Measurements from ENCODE around the gene NDUFS7.

The NDUFS7 gene

DNA sequence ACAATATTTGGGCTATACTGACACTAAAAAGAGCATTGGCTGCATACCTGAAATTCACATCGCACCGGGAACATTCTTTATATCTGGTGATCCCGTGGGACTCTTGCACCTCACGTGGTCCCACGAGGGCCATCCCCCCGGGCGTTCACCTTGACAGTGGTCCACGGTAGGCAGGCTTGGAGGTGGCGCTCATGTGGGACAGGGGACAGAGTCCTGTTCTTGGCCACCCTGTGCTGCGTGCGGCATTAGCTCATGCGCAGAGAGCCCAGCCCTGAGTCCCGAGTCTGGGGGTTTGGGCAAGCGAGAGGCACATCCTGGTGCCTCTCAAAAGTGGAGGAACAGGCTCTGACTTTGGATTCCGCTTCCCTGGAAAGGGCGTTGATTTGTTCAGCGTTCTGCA, 10.1 kb downstream of the NDUFS7 start:
- Histone ChIP-seq H3K4me3 (no peak overlapping the region), H3K27ac (no peak overlapping the region)
- TF ChIP-seq, protein P1, sequence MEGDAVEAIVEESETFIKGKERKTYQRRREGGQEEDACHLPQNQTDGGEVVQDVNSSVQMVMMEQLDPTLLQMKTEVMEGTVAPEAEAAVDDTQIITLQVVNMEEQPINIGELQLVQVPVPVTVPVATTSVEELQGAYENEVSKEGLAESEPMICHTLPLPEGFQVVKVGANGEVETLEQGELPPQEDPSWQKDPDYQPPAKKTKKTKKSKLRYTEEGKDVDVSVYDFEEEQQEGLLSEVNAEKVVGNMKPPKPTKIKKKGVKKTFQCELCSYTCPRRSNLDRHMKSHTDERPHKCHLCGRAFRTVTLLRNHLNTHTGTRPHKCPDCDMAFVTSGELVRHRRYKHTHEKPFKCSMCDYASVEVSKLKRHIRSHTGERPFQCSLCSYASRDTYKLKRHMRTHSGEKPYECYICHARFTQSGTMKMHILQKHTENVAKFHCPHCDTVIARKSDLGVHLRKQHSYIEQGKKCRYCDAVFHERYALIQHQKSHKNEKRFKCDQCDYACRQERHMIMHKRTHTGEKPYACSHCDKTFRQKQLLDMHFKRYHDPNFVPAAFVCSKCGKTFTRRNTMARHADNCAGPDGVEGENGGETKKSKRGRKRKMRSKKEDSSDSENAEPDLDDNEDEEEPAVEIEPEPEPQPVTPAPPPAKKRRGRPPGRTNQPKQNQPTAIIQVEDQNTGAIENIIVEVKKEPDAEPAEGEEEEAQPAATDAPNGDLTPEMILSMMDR (IDR thresholded peaks at IDR 0.05): no peak
- DNase-seq (ENCODE audit: low spot score): no peak

DNA sequence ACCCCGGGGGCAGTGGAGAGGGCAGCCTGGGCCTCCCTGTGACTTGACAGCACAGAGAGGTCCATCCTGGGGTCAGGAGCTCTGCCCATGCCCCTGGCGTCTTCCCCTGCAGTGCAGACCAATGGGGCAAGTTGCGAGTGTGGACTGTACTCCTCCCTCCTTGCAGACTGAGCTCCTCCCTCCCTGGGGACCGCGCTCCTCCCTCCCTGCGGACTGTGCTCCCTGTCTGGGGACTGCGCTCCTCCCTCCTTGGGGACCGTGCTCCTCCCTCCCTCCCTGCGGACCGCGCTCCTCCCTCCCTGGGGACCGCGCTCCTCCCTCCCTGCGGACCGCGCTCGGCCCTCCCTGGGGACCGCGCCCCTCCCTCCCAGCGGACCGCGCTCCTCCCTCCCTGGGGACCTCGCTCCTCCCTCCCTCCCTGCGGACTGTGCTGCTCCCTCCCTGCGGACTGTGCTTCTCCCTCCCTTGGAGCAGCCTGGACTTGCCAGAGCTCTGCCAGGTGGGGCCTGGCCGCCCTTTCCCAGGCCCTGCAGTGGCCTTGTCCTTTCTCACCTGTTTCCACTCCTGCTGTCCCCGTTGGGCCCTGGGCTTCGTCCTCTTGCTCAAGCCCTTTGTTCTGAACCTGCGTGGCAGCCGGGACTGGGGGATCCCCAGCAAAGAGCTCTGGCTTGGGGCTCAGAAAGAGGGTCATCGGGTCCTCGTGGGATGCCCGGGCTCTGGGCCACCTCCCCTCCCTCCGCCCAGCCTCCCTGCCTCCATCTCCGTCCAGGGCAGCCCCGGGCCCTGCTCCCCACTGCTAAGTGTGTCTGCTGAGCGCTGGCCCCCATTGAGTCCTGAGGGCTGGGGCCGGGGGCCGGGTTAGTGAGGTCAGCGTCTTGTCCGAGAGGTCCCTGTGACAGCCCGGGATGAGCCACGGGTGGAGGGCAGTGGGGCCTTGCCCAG, 10.8 kb downstream of the NDUFS7 start:
- Histone ChIP-seq H3K27ac (no peak overlapping the region), H3K4me3 (no peak overlapping the region)
- TF ChIP-seq, protein P1 (IDR thresholded peaks at IDR 0.05): no peak
- no peak for DNase-seq (ENCODE audit: low spot score)

DNA sequence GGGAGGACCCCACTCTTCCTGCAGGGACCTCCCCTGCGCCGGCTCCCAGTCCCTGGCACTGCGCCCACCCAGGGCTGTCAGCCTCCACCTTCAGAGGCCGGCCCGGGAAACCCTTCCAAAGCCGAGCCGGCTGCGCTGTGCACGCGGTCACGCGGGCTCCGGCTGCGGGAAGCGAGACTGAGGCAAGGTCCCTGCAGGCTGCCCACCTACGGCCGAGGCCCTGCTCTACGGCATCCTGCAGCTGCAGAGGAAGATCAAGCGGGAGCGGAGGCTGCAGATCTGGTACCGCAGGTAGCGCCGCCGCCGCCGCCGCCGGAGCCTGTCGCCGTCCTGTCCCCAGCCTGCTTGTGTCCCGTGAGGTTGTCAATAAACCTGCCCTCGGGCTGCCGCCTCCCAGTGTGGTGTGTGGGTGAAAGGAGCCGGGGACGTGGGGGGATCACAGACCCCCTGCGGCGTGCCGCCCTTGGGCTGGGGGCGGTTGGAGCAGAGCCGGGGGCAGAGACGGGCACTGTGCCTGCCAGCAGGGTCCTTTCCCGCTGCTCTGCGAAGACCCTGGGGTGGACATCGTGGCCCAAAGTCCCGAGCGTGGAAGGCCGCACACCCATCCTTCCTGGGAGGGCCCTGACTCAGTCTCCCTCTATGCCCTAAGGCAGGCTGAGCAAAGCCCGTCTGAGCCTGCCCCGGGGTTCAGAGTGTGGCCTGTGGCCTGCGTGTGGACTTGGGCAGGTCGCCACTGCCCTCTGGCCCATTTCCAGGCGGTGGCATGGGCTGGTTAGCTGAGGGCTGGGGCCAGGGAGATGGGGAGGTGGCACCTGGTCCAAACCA, 11.7 kb downstream of the NDUFS7 start:
- TF ChIP-seq, protein P1 (IDR thresholded peaks at IDR 0.05): no peak
- H3K27ac ChIP-seq: no peak overlapping the region
- no peak overlapping the region for H3K4me3 ChIP-seq
- DNase-seq (ENCODE audit: low spot score): no peak

DNA sequence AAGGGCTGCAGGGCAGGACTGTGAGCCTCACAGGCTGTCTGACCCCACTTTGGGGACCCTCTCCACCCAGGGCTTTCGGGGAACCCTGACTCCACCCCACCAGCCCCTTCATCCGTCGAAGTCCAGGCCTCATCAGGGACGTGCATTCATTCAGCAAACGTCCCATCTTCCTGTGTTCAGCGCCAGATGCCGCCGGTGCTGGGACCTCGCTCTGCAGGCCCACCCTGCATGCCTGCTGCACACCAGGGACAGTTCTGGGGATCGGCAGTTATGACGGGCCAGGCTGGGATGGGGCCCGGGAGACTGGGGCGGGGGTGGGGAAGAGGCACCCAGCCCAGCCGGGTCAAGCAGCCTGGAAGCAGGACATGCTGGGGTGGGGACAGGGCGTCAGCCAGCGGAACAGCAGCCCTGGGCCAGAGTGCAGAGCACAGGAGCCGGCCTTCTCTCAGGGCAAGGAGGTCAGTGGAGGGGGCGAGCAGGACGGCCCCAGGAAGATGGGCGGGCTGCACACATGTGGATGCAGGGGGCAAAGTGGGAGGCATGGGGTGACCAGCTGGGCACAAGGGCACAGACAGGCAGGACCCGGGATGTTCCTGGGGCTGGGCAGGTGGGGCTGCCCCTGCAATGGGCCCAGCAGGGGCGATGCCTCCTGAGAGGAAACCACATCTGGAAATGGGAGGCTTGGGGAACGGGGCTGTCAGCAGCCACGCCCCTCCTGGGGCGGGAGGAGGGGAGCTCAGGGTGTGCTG, 12.5 kb downstream of the NDUFS7 start:
- Histone ChIP-seq H3K27ac (no peak overlapping the region), H3K4me3 (no peak overlapping the region)
- TF ChIP-seq, protein P1 (IDR thresholded peaks at IDR 0.05): no peak
- DNase-seq (ENCODE audit: low spot score): no peak

DNA sequence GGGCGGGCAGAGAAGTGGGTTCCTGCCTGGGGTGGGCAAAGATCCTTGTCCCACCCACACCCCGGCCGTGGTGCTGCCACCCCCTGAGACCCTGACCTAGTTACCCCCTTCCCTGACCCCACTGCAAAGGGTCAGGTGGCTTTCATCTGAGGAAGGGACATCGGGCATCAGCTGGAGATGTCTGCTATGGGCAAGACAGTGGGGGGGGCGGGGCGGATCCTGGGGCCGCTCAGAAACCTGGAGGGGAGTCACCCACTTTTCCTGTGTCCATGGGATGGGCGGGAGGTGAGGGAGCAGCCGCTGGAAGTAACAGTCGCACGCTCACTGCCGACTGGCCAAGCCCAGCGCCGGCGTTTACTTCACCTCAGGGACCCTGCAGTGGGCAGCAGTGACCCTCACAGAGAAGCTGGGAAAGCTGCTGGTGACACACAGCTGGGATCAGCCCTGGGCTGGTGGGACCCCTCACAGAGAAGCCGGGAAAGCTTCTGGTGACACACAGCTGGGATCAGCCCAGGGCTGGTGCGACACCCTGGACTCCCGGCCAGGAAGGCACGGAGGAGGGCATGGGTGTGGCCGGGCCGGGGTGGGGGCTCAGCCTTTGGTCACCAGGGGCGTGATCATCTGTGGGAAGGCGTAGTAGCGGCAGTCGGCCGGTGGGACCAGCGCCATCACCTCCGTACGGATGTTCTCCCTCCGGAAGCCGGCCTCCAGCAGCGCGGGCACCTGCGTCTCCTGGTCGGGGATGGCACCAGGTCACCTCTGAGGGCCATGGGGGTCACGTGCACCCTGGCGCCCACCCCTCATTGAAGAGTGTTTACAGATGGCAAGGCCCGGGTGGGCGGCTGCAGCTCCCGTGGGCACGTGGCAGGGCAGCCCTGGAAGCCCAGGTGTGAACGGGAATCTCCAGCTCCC, 13.3 kb downstream of the NDUFS7 start:
- no peak overlapping the region for H3K27ac ChIP-seq

More for the DNA sequence above, 13.3 kb downstream of the NDUFS7 start:
- H3K4me3 ChIP-seq: no peak overlapping the region
- TF ChIP-seq, protein P1 (IDR thresholded peaks at IDR 0.05): no peak
- DNase-seq (ENCODE audit: low spot score): no peak

All from coronary artery (tissue), 2 donors.